Esophagus squamous epithelium (tissue), 4 donors: ENCODE data around the gene CTSD.

Source experiments
- POLR2A ChIP-seq, 4 donors: fragments of 450-650 bp; IDR thresholded peaks; one replicate each; pipeline ENCODE4 v1.6.1; 2017; ENCODE audit warnings: antibody characterized with exemption in 4 of 4, mild to moderate bottlenecking in 4 of 4, moderate library complexity in 3 of 4
- TF ChIP-seq, protein P1 (sequence below), 6 experiments: fragments of 450-650 bp in 4 of 6; fragments of 200-600 bp in 2 of 6; sonication (generic) in 2 of 6; IDR thresholded peaks; one replicate each; pipeline ENCODE4 v1.5.1; 2016 to 2019; ENCODE audit warnings: antibody characterized with exemption in 6 of 6, mild to moderate bottlenecking in 4 of 6, moderate library complexity in 4 of 6

DNA sequence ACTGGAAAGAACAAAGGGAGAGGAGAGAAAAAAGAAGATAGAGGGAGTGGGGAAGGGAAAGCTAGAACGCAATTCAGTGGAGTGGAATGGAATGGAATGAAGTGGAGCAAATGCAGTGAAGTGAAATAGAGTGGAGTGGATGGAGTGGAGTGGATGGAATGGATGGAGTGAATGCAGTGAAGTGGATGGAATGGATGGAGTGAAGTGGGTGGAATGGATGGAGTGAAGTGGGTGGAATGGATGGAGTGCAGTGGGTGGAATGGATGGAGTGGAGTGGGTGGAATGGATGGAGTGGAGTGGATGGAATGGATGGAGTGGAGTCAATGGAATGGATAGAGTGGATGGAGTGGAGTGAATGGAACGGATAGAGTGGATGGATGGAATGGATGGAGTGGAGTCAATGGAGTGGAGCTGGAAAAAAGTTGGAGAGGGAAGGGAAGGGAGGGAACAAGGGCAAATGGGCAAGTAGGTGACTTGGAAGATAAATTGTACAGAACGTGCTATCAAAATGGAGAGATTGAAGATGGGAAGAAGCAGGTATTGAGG is 27.2 kb downstream of the CTSD start:
- TF ChIP-seq, protein P1, sequence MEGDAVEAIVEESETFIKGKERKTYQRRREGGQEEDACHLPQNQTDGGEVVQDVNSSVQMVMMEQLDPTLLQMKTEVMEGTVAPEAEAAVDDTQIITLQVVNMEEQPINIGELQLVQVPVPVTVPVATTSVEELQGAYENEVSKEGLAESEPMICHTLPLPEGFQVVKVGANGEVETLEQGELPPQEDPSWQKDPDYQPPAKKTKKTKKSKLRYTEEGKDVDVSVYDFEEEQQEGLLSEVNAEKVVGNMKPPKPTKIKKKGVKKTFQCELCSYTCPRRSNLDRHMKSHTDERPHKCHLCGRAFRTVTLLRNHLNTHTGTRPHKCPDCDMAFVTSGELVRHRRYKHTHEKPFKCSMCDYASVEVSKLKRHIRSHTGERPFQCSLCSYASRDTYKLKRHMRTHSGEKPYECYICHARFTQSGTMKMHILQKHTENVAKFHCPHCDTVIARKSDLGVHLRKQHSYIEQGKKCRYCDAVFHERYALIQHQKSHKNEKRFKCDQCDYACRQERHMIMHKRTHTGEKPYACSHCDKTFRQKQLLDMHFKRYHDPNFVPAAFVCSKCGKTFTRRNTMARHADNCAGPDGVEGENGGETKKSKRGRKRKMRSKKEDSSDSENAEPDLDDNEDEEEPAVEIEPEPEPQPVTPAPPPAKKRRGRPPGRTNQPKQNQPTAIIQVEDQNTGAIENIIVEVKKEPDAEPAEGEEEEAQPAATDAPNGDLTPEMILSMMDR (IDR thresholded peaks at IDR 0.05) = no peak
- no peak for TF ChIP-seq POLR2A (IDR thresholded peaks at IDR 0.05)
